HG03354 (cell line): Measurements from ENCODE around the gene IL4.

ENCODE experiments used
- ATAC-seq: cut with Tn5 transposase; IDR thresholded peaks from one replicate; pipeline ENCODE4 v1.9.1; 2021; ENCODE audit warnings: mild to moderate bottlenecking; ENCODE audit not compliant: unreplicated experiment, poor library complexity, severe bottlenecking

Gene IL4

DNA sequence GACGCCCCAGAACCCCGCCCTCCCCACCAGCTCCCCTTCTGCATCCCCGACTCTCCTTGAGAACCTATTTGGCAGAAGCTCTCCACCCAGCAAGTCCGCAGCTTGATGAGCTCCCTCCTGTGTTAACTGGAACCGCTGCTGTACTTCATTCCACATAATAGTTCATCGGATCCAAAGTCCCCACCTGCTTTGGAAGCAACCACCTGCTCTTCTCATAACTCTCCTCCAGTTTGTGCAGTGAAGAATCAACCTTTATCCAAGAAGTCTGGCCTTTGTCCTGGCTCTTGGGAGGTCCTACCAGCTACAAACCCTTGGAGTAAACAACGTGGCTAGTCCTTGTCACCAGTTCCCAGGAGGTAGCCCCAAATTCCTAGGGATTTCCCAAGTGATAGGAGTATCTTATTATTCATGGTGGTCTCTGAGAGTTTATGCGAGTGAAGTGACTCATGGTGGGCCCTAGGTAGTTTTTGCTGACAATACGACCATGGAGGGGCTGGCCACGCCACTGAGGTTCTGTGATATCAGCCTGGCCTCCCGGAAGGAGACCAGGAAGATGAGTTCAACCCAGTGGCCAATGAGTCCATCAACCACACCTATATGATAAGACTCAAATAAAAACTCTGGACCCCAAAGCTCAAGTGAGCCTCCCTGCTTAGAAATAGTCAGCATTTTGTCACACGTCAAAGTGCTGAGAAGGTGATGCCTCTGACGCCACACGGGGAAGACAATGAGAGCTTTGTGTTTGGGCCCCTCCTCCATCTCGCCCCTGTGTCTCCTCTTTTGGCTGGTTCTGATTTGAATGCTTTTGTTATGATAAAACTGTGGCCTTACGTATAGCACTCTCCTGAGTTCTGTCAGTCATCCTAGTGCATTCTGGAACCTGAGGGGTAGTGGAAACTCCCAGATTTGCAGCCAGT lies 3.6 kb upstream of the IL4 start:
- ATAC-seq, result no peak

DNA sequence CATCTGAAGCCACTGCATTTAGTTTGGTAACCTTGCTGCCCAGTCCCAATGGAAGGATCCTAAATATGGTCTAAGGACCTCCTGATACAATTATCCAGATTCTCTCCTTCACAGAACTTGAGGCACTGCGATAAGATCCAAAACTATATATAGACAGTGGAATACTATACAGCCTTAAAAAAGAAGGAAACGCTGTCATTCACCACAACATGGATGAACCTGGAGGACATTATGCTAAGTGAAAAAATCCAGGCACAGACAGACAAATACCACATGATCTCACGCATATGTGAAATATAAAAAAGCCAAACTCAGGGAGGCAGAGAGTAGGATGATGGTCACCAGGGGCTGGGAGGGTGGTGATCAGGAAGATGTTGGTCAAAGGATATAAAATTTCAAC lies 2.8 kb upstream of the IL4 start:
- ATAC-seq, result no peak

DNA sequence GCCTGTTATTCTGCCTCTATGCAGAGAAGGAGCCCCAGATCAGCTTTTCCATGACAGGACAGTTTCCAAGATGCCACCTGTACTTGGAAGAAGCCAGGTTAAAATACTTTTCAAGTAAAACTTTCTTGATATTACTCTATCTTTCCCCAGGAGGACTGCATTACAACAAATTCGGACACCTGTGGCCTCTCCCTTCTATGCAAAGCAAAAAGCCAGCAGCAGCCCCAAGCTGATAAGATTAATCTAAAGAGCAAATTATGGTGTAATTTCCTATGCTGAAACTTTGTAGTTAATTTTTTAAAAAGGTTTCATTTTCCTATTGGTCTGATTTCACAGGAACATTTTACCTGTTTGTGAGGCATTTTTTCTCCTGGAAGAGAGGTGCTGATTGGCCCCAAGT lies 301 bp upstream of the IL4 start:
- no peak for ATAC-seq

DNA sequence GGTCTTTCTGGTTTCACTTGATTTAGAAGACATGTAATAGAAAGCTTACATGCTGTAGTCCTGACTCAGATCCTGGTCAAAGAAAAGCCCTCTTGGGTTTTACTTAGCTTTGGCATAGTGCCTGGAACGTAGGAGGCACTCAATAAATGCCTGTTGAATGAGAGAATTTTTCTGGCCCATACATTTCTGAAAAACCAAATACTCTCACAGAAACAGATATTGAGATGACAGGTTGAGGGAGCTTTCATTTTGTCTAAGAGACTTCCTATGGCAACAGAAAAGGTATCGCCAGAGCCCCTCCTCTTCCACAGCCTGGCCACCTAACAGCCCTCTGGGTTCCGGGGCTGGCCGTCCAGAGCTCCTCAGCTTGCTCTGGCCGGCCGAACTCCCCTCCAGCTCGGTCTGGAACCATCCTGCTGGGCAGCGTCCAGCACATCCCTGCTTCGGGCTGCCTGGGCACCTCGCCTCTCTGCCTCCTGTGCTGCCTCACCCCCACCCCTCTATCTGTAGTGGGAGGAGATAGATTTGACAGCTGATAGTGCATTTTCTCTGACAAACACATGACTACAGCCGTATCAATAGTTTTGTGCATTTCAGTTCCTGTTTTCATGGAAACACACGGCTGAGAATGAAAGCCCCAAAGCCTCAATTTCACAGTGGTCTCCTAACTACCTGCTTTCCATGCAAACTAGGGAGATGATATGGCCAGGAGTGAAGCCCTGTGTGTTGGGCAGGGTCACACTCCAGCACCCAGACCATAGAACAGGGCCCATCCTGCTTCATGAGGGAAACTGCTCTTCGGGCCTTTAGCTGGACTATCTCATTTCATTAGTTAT lies 1.1 kb downstream of the IL4 start:
- ATAC-seq, result peak; percentile 90

DNA sequence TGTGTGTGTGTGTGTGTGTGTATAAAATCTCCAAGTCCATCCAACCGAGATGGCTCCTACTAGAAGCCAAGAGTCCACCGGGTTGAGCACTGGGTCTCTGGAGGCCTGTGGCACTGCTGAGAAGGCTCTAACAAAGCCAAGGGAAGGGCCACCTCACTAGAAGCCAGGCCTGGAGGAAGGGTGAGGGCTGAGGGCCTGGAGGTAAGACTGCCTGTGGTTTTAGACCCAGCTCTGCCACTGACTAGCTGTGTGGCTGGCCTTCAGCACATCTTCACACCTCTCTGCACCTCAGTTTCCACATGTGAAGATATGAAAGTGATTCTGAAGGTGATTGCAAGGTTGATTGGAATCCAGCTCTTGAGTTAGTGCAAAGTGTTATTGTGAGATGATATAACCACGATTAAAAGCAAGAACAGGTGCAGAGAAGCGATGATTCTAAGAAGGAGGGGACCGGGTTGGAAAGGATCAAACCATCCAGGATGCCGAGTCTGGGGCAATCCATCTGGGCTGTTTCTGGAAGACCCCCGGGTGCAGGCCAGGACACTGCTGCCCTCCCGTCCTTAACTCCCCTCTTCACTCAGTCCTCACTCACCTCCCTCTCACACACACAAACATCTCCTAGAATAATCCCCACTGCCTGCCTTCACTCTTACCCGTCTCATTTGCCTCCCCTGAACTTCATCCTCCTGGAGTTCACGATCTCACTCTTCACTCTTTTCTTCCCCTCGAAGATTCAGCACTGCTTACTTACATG lies 2.3 kb downstream of the IL4 start:
- no peak for ATAC-seq

DNA sequence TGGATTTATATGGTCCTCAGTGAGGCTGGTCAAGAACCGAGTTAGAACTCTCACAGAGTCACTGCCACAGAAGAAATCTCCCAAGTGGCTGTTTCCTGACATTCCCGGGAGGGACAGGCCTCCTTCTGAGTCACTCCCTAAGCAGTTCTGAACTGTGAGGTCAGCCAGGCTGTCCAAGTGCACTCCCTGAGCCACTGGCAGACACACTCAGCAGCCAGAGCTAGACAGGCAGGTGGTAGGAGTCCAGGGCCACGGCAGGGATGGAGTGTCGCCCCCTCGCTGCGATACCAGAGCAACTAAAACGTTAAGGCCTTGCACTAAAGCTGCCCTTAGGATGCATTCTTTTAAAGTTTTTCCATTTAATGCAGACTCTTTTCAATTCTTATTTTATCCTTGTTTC lies 3.4 kb downstream of the IL4 start:
- no peak for ATAC-seq

DNA sequence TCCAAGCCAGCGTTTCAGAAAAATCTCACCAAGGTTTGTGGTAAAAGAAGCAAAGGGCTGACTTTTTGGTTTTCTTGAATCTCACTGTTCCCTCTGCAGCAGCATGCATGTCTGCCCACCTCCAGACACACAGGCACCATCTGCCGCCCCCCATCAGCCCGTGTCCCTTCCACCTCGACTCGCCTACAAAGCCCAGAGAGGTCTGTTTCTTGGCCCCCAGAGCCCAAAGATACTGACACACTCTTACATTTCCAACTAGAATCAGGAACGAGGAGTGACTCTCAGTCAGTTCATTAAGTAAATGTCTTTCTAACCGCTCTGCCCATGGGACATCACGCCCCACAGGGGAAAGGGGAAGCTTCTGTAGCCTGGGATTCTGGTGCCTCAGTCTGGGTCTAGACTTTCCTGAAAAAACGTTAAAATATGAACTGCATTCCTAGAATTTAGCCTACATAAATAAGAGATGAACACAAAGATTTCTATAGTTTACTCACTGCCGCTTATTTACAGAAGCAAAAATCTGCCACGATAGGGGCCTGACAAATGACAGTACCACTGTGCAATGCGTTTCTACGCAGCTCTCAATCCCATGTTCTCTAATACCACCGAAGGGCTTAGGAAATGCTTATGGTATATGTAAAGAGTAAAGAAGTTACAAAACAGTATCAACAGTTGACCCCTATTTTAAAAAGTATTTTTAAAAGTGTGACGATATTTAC lies 4.1 kb downstream of the IL4 start:
- ATAC-seq, result no peak

DNA sequence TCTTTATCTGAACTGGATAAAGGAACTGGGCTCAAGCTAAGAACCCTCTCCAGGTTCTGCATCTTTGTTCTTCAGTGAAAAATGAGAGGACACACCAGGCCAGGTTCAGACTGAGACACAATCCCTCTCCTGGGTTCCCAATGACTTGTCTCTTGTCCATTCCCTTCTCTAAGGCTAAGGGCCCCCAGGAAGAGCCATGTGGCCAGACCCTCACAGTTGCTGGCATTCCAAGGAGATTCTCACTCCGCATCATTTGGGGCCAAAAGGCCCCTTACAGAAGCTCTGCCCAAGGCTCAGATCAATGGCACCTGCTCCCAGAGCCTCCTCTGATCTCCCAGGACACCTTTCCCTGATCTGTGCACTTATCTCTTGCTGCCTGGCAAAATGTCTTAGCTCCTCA lies 4.9 kb downstream of the IL4 start:
- ATAC-seq, result no peak

DNA sequence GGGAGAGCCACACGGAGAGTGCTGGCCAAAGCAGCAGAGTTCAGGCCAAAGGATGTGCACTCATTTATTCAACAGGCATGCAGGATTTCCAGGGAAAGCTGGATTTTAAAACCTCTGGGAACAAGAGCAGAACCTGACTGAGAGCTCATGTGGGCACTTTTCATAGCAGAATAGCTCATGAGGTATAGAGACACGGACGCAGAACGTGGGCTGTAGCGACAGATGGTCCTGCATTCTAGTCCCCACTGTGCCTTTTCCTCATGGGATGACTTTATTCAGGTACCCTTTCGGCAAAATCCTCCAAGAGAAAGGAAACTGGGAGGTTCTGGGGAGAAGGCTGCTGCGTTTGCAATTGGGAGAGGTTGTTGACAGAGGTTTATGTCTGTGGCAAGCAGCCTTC lies 5.4 kb downstream of the IL4 start:
- ATAC-seq, result no peak

DNA sequence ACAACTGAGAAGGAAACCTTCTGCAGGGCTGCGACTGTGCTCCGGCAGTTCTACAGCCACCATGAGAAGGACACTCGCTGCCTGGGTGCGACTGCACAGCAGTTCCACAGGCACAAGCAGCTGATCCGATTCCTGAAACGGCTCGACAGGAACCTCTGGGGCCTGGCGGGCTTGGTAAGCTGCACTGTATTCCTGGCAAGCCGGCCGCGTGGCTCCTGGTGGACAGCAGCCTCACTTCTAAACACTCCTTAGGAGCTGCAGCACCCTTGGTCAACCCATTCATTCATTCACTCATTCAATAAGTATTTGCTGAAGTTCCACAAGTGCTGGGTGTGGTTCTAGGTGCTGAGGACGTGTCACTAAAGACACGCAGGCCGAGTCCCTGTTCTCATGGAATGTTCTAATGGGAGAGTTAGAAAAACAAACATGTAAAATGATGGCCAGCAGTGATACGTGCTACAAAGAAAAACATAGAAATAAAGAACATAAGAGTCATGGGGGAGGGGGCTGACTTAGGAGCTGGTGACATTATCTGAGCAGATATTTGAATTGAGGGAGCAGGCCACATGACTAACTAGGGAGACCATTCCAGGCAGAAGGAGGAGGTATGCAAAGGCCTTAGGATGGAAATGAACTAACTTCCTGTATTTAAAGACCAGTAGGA lies 6.1 kb downstream of the IL4 start:
- no peak for ATAC-seq

DNA sequence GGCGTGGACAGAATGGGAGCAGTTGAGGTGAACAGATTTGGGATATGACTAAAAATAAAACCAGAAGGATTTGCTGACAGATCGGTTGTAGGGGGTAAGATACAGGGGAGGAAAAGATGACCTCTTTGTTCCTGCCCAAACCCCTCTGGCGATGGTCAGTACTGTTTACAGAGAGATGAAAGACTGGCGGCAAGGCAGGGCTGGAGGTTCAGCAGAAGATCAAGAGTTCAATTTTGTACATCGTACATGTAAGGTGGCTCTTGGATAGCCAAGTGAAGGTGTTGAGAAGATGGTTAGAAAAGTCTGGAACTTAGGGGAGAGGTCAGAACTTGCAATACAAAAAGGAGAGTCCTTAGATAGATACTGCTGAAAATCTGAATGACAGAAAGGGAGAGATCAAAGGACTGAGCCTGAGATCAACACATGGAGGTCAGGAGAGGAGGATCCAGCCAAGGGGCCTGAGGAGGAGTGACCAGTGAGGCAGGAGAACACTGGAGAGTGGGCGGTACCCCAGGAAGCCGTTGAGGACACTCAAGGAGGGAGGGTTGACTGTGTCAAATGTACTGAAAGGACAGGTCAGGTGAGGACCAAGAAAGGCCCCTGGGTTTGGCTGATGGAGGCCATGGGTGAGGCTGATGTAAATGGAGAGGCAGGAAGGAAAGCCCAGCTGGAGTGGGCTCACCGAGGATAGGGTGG lies 7.1 kb downstream of the IL4 start:
- no peak for ATAC-seq

DNA sequence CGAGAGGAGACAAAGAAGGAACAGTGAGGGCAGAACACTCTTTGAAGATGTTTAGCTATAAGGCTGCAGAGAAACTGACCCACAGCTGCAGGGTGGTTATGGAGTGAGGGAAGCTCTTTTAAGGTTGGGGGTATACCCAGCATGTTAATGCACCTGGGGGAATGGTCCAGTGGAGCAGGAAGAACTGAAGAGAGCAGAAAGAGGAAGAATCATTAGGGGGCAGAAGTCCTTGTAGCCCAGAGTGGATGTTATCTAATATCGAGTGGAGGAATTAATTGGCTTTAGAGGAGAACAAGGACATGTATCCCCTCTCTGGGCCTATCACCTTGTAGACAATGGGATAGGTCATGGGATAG lies 7.7 kb downstream of the IL4 start:
- ATAC-seq, result no peak

DNA sequence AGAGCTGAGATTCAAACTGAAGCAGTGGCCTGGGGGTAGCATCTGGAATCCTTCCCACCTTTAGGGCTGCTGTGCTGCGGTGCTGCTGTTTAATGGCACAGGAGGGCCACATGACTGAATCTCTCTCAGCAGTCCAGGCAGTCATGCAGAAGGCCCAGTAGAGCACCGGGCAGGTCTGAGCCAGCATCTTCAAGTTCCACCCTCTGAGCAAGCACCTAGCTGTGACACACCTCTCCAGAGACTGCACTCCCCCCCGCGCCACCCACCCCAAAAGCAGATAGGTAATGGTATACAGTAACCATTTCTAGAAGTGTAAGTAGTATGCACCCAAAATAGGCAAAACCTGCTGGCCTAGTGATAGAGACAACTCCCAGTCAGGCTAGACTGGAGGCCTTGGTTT lies 8.2 kb downstream of the IL4 start:
- no peak for ATAC-seq

DNA sequence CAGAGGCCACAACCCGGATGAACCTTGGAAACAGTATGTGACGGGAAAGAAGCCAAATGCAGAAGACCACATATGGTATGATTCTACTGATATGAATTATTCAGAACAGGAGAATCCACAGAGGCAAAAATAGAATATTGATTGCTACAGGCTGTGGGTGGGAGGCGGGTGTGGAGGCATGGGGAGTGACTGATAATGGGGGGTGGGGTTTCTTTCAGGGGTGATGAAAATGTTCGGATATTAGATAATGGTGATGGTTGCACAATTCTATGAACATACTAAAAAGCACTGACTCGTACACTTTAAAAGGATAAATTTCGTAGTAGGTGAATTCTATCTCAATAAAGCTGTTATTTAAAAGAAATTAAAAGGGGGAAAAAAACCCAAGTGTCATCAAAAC lies 10.7 kb downstream of the IL4 start:
- ATAC-seq, result no peak

DNA sequence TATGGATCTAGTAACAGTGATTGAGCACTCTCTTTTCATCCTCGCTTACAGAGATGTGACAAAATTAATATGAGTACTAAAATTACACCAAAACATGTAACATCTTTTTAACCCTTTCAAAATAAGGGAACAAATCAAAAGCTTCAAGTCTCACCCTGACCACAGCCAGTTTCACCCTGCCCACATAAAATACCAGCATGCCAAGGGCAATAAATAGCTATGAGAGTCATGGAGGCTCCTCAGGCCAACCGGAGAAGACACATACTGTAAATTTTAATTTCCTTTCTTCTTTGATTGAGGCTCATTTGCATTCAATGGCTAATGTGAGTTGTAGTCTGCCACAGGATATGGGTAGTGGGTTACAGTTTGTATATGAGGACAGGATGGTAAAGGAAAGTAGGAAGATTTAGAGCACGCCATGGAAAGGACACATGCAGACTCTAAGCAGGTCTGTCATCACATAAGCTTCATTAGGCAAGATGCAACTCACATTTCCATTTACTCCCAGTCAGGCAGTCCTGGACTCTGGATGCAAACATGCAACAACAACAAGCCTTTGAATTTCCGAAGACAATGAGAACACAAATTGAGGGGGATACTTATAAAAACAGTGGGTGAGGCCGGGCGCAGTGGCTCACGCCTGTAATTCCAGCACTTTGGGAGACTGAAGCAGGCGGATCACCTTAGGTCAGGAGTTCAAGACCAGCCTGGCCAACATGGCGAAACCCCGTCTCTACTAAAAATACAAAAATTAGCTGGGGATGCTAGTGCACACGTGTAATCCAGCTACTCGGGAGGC lies 11.3 kb downstream of the IL4 start:
- ATAC-seq, result no peak

DNA sequence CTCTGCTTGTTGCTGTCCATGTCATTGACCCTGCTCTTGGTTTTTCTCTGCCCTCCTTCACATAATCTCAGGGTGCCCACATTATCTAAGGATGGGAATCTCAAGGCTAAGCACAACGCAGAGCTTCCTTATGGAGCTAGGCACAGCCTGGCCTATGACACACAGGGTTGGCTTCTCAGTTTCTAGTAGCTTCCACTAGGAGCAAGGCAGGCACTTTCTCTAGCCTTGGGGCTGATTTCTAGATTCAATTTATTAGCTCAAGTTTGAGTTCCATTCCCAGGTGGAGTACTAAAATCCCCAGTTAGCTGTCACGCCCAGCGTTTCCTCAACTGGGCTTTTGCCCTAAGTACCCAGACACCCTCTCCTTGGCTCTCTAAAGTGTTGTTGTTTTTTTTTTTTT lies 12.4 kb downstream of the IL4 start:
- no peak for ATAC-seq

DNA sequence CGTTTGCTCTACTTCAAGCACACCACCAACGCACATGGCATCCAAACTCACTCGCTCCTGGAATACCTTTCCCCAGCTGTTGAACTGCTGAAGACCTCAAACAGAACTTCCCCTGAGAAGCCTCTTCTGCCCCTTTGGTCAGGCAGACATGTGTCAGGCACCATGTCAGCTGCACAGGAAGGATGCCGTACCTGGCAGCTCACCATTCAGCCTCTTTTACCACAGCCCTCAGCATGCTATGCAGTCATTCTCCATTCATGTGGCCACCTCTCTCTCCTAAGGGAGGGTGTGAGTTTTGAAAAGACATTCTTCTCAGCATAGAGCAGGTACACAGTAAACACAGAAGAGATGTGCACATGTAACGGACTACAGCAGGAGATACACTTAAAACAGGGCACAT lies 14.2 kb downstream of the IL4 start:
- ATAC-seq, result peak; percentile 38
